Spinal cord (tissue), 10 donors: ENCODE measurements around the gene SH2D4B. TPM values are rescaled to one million over a fixed set of nuclear protein-coding genes. Genes with fewer than 3 reads are reported as not detected.

Experiments
- DNase-seq, 6 donors: peaks; one replicate each; pipeline versions ENCODE4 v3.0.0 to v3.0.0-alpha.2; 2013 to 2015; ENCODE audit warnings: low spot score in 6 of 6, low read depth in 4 of 6
- H3K27ac ChIP-seq: one replicate; pipeline ENCODE4 v1.5.1; 2013; ENCODE audit warnings: low read depth, low read length, control low read depth
- H3K27me3 ChIP-seq: one replicate; pipeline ENCODE4 v1.6.1; 2013; ENCODE audit warnings: low read length; ENCODE audit not compliant: control insufficient read depth, insufficient read depth
- H3K36me3 ChIP-seq: one replicate; pipeline ENCODE4 v1.6.1; 2013; ENCODE audit warnings: low read length; ENCODE audit not compliant: control insufficient read depth, insufficient read depth
- H3K4me1 ChIP-seq: one replicate; pipeline ENCODE4 v1.6.1; 2013; ENCODE audit warnings: low read length; ENCODE audit not compliant: control insufficient read depth, insufficient read depth
- H3K4me3 ChIP-seq: one replicate; pipeline ENCODE4 v1.5.1; 2013; ENCODE audit warnings: low read depth, low read length, control low read depth
- H3K9me3 ChIP-seq: one replicate; pipeline ENCODE4 v1.6.1; 2013; ENCODE audit warnings: low read length; ENCODE audit not compliant: control insufficient read depth, insufficient read depth
- WGBS: methylation state at CpG from one replicate; pipeline ENCODE4 v1.1.5; 2013; ENCODE audit warnings: missing lambda C conversion rate; ENCODE audit not compliant: insufficient coverage; 5-methylcytosine and 5-hydroxymethylcytosine counted together
- polyA plus RNA-seq, 2 donors: library from polyadenylated mRNA; unstranded; fragments of 120-200 nt; gene quantifications; one replicate each; pipeline ENCODE4 v1.2.1, GENCODE V29; 2013; ENCODE audit not compliant: insufficient read length in 2 of 2
- total RNA-seq, 2 donors: library from RNA; depleted of rRNA in 1 of 2; stranded (reverse); fragments of 120-200 nt in 1 of 2; fragments of >200 nt in 1 of 2; gene quantifications; one replicate each; pipeline versions ENCODE4 v1.2.3 to v1.2.4, GENCODE V29; 2013 to 2014
- donor health status: healthy.

SH2D4B gene
- total and polyA plus RNA-seq, 4 donors, result 0.11 to 0.35 (median 0.17) TPM

GRCh38 chr10:80602881-80603280, 65.2 kb downstream of the SH2D4B start:
- Histone ChIP-seq H3K4me3 (no peak overlapping the region), H3K4me1 (no peaks in the 10 kb centered on the region), H3K27ac (no peak overlapping the region), H3K9me3 (no peaks in the 10 kb centered on the region), H3K36me3 (no peaks in the 10 kb centered on the region), H3K27me3 (no peaks in the 10 kb centered on the region)
- 100% methylated on average over 4 of the region's 4 CpGs for WGBS
- DNase-seq, result no peak

- WGBS, result 94% methylated on average over 26 of the region's 27 CpGs
- no peaks in the 10 kb centered on the region for H3K36me3 ChIP-seq
- no peaks in the 10 kb centered on the region for H3K4me1 ChIP-seq
- H3K9me3 ChIP-seq, result no peaks in the 10 kb centered on the region
- no peak overlapping the region for H3K27ac ChIP-seq
- H3K4me3 ChIP-seq, result no peak overlapping the region
- DNase-seq, result no peak
- H3K27me3 ChIP-seq, result no peaks in the 10 kb centered on the region
Measured at GRCh38 chr10:80603516-80603915, 65.8 kb downstream of the SH2D4B start.

GRCh38 chr10:80608706-80609105, 71.0 kb downstream of the SH2D4B start:
- H3K27me3 ChIP-seq, result no peaks in the 10 kb centered on the region
- no peaks in the 10 kb centered on the region for H3K36me3 ChIP-seq
- no peak overlapping the region for H3K4me3 ChIP-seq
- no peak for DNase-seq
- no peaks in the 10 kb centered on the region for H3K9me3 ChIP-seq
- H3K27ac ChIP-seq, result no peak overlapping the region
- H3K4me1 ChIP-seq, result no peaks in the 10 kb centered on the region
- 31% methylated on average over 8 of the region's 11 CpGs for WGBS

GRCh38 chr10:80609331-80609730, 71.6 kb downstream of the SH2D4B start:
- no peaks in the 10 kb centered on the region for H3K36me3 ChIP-seq
- no peaks in the 10 kb centered on the region for H3K27me3 ChIP-seq
- WGBS, result 83% methylated on average over 11 of the region's 11 CpGs
- H3K27ac ChIP-seq, result no peak overlapping the region
- no peaks in the 10 kb centered on the region for H3K9me3 ChIP-seq
- no peak for DNase-seq
- H3K4me3 ChIP-seq, result no peak overlapping the region
- no peaks in the 10 kb centered on the region for H3K4me1 ChIP-seq

- WGBS, result 83% methylated on average over 1 of the region's 6 CpGs
- H3K4me3 ChIP-seq, result no peak overlapping the region
- peak in 1 of 6 donors; percentile 70 for DNase-seq
Measured at GRCh38 chr10:80611481-80612185, 73.9 kb downstream of the SH2D4B start.

GRCh38 chr10:80612261-80612660, 74.6 kb downstream of the SH2D4B start:
- no peaks in the 10 kb centered on the region for H3K27me3 ChIP-seq
- H3K36me3 ChIP-seq, result no peaks in the 10 kb centered on the region
- no peak overlapping the region for H3K27ac ChIP-seq
- no peaks in the 10 kb centered on the region for H3K4me1 ChIP-seq
- WGBS, result no CpG with 5 or more reads among the region's 3 CpGs
- DNase-seq, result no peak
- H3K4me3 ChIP-seq, result no peak overlapping the region
- H3K9me3 ChIP-seq, result no peaks in the 10 kb centered on the region

More at GRCh38 chr10:80611481-80612185, 73.9 kb downstream of the SH2D4B start:
- H3K4me1 ChIP-seq, result no peaks in the 10 kb centered on the region
- no peaks in the 10 kb centered on the region for H3K27me3 ChIP-seq
- H3K27ac ChIP-seq, result no peak overlapping the region
- no peaks in the 10 kb centered on the region for H3K9me3 ChIP-seq
- no peaks in the 10 kb centered on the region for H3K36me3 ChIP-seq

GRCh38 chr10:80613466-80614170, 75.9 kb downstream of the SH2D4B start:
- Histone ChIP-seq H3K4me1 (no peaks in the 10 kb centered on the region), H3K27ac (no peak overlapping the region), H3K27me3 (no peaks in the 10 kb centered on the region), H3K9me3 (no peaks in the 10 kb centered on the region), H3K4me3 (no peak overlapping the region), H3K36me3 (no peaks in the 10 kb centered on the region)
- DNase-seq, result no peak
- 86% methylated on average over 5 of the region's 8 CpGs for WGBS

GRCh38 chr10:80614576-80615416, 77.1 kb downstream of the SH2D4B start:
- no peaks in the 10 kb centered on the region for H3K9me3 ChIP-seq
- 89% methylated on average over 5 of the region's 5 CpGs for WGBS

GRCh38 chr10:80617807-80618206, 80.1 kb downstream of the SH2D4B start:
- DNase-seq, result no peak
- no peak overlapping the region for H3K27ac ChIP-seq
- no peaks in the 10 kb centered on the region for H3K36me3 ChIP-seq
- 100% methylated on average over 3 of the region's 3 CpGs for WGBS
- no peaks in the 10 kb centered on the region for H3K27me3 ChIP-seq
- no peak overlapping the region for H3K4me3 ChIP-seq
- H3K4me1 ChIP-seq, result no peaks in the 10 kb centered on the region
- no peaks in the 10 kb centered on the region for H3K9me3 ChIP-seq

More at GRCh38 chr10:80614576-80615416, 77.1 kb downstream of the SH2D4B start:
- DNase-seq, result peak in 1 of 6 donors; percentile 33
- Histone ChIP-seq H3K27ac (no peak overlapping the region), H3K36me3 (no peaks in the 10 kb centered on the region), H3K4me1 (no peaks in the 10 kb centered on the region), H3K4me3 (no peak overlapping the region), H3K27me3 (no peaks in the 10 kb centered on the region)
